ENCODE results near the gene GLUD1. TPM values are rescaled to one million over a fixed set of nuclear protein-coding genes. Genes with fewer than 3 reads are reported as not detected.
A peak's percentile ranks its signal among the peaks of the same experiment; 100 is the strongest.
"Not testable (repeated sequence)": the region's sequence is repeated elsewhere in the genome, so short reads cannot be mapped to it uniquely, and the experiment has no call there.

The GLUD1 gene
- total RNA-seq, 1 experiment from 2014 or later: 275 TPM

DNA sequence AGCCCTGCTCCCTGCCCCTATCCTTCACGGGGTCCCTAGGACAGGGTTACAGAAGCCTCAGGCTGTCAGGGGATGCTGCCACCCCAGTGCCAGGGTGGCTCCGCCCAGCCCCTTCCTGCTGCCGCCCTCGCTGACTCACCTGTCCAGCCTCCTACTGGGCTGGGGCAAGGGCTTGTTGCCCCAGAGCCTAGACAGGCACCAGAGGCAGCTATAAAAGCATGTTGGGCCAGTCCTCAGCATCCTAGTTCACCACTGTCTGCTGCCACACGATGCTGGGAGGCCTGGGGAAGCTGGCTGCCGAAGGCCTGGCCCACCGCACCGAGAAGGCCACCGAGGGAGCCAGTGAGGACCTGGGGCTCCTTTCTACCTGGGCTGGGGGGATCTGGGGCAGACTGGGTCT lies 74.6 kb downstream of the GLUD1 start, which contains the start of gene FAM25A:
FAM25A (plus strand) TSS at position 239 of the 400 bp plus-strand sequence; CDS start at position 270, 31 bp downstream.
- H3K27me3 Mint-ChIP-seq (ENCODE audit: insufficient read depth, unreplicated experiment); H3K9me3 Mint-ChIP-seq (ENCODE audit: unreplicated experiment); H3K36me3 Mint-ChIP-seq (ENCODE audit: insufficient read depth, unreplicated experiment); H3K4me3 Mint-ChIP-seq (ENCODE audit: unreplicated experiment); intact Hi-C loops (cut with micrococcal nuclease); BruUV-seq (replicated peaks); H3K4me1 Mint-ChIP-seq (ENCODE audit: insufficient read depth, unreplicated experiment); CTCF ChIA-PET; H3K27ac Mint-ChIP-seq (ENCODE audit: low read depth, unreplicated experiment): not testable (repeated sequence)
- peak; percentile 37 for DNase-seq (ENCODE audit: unreplicated experiment)
- POLR2A ChIA-PET: interaction anchor here (1.1 kb wide), 1 partner anchor 49 kb away, joined by 3 read pairs; no protein-coding TSS in a partner anchor

GRCh38 chr10:87019504-87019903 lies 75.1 kb downstream of the GLUD1 start:
- H3K4me3 Mint-ChIP-seq (ENCODE audit: unreplicated experiment); H3K4me1 Mint-ChIP-seq (ENCODE audit: insufficient read depth, unreplicated experiment); intact Hi-C loops (cut with micrococcal nuclease); H3K9me3 Mint-ChIP-seq (ENCODE audit: unreplicated experiment); DNase-seq (ENCODE audit: unreplicated experiment); BruUV-seq (replicated peaks); H3K27ac Mint-ChIP-seq (ENCODE audit: low read depth, unreplicated experiment); POLR2A ChIA-PET; H3K36me3 Mint-ChIP-seq (ENCODE audit: insufficient read depth, unreplicated experiment); CTCF ChIA-PET; H3K27me3 Mint-ChIP-seq (ENCODE audit: insufficient read depth, unreplicated experiment): not testable (repeated sequence)

DNA sequence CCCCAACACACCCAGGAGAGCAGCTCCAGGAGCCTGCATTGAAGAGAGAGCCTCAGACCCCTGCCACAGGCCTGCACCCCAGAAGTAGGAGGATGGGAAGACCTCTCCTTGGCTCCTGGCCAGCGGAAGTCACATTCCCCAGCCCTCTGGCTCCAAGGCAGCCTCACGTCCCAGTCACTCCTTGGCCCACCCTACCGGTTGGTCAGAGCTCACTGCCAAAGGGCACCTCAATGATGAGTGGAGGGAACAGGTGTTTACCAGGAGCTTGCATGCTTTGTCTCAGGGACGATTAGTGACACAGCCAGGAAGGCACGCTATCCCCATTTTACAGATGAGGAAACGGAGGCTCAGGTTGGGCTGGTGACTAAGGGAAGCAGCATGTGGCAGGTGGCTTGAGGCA lies 75.6 kb downstream of the GLUD1 start:
- H3K36me3 Mint-ChIP-seq (ENCODE audit: insufficient read depth, unreplicated experiment); BruUV-seq (replicated peaks); CTCF ChIA-PET; DNase-seq (ENCODE audit: unreplicated experiment); H3K9me3 Mint-ChIP-seq (ENCODE audit: unreplicated experiment); intact Hi-C loops (cut with micrococcal nuclease); H3K27me3 Mint-ChIP-seq (ENCODE audit: insufficient read depth, unreplicated experiment); H3K4me1 Mint-ChIP-seq (ENCODE audit: insufficient read depth, unreplicated experiment); H3K4me3 Mint-ChIP-seq (ENCODE audit: unreplicated experiment); H3K27ac Mint-ChIP-seq (ENCODE audit: low read depth, unreplicated experiment); POLR2A ChIA-PET: not testable (repeated sequence)

GRCh38 chr10:87018127-87018526 lies 76.5 kb downstream of the GLUD1 start:
- H3K36me3 Mint-ChIP-seq (ENCODE audit: insufficient read depth, unreplicated experiment); intact Hi-C loops (cut with micrococcal nuclease); H3K4me3 Mint-ChIP-seq (ENCODE audit: unreplicated experiment); H3K27me3 Mint-ChIP-seq (ENCODE audit: insufficient read depth, unreplicated experiment); CTCF ChIA-PET; BruUV-seq (replicated peaks); POLR2A ChIA-PET; H3K9me3 Mint-ChIP-seq (ENCODE audit: unreplicated experiment); DNase-seq (ENCODE audit: unreplicated experiment); H3K27ac Mint-ChIP-seq (ENCODE audit: low read depth, unreplicated experiment); H3K4me1 Mint-ChIP-seq (ENCODE audit: insufficient read depth, unreplicated experiment): not testable (repeated sequence)

DNA sequence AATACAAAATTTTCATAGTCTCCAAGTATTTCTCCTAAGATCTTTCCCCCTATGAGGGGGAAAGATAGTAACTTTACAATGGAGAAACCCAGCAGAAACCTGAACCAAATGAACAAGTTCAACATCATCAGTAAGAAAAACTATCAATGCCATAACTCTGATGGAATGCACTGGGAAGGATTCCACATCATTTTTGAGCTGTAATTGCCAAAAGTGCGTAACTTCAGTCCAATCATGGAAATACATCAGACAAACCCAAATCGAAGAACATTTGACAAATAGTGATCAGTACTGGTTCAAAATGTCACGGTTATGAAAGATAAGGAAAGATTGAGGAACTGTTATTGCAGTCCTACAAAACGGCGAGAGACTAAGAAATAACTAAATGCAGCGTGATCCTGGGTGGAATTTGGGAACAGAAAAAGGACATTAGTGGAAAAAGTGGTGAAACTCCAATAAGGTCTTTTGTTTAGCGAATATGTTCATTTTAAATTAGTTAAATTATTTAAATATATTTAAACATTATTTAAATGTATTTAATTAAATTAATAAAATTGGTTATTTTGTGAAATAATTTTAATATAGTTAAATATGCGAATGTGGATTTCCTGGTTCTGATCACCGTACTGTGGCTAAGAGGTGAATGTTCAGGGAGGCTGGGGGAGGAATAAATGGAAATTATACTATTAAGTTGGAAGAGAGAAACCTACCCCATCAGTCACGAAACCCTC lies 79.5 kb downstream of the GLUD1 start:
- H3K4me3 Mint-ChIP-seq (ENCODE audit: unreplicated experiment); POLR2A ChIA-PET; BruUV-seq (replicated peaks); H3K27me3 Mint-ChIP-seq (ENCODE audit: insufficient read depth, unreplicated experiment); DNase-seq (ENCODE audit: unreplicated experiment); intact Hi-C loops (cut with micrococcal nuclease); H3K27ac Mint-ChIP-seq (ENCODE audit: low read depth, unreplicated experiment); CTCF ChIA-PET; H3K9me3 Mint-ChIP-seq (ENCODE audit: unreplicated experiment); H3K4me1 Mint-ChIP-seq (ENCODE audit: insufficient read depth, unreplicated experiment): not testable (repeated sequence)
- peaks cover 12% of the 10 kb centered on the region for H3K36me3 Mint-ChIP-seq (ENCODE audit: insufficient read depth, unreplicated experiment)

GRCh38 chr10:87013528-87013927 lies 81.1 kb downstream of the GLUD1 start:
- H3K27ac Mint-ChIP-seq (ENCODE audit: low read depth, unreplicated experiment); POLR2A ChIA-PET; BruUV-seq (replicated peaks); H3K27me3 Mint-ChIP-seq (ENCODE audit: insufficient read depth, unreplicated experiment); H3K4me1 Mint-ChIP-seq (ENCODE audit: insufficient read depth, unreplicated experiment); H3K9me3 Mint-ChIP-seq (ENCODE audit: unreplicated experiment); CTCF ChIA-PET; DNase-seq (ENCODE audit: unreplicated experiment); intact Hi-C loops (cut with micrococcal nuclease); H3K4me3 Mint-ChIP-seq (ENCODE audit: unreplicated experiment): not testable (repeated sequence)
- peaks cover 12% of the 10 kb centered on the region for H3K36me3 Mint-ChIP-seq (ENCODE audit: insufficient read depth, unreplicated experiment)

DNA sequence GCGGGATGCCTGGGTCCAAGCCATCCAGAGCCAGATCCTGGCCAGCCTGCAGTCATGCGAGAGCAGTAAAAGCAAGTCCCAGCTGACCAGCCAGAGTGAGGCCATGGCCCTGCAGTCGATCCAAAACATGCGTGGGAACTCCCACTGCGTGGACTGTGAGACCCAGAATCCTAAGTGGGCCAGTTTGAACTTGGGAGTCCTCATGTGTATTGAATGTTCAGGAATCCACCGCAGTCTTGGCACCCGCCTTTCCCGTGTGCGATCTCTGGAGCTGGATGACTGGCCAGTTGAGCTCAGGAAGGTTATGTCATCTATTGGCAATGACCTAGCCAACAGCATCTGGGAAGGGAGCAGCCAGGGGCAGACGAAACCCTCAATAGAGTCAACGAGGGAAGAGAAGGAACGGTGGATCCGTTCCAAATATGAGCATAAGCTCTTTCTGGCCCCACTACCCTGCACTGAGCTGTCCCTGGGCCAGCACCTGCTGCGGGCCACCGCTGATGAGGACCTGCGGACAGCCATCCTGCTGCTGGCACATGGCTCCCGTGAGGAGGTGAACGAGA lies 85.4 kb downstream of the GLUD1 start:
- POLR2A ChIA-PET; BruUV-seq (replicated peaks); H3K4me1 Mint-ChIP-seq (ENCODE audit: insufficient read depth, unreplicated experiment): not testable (repeated sequence)

DNA sequence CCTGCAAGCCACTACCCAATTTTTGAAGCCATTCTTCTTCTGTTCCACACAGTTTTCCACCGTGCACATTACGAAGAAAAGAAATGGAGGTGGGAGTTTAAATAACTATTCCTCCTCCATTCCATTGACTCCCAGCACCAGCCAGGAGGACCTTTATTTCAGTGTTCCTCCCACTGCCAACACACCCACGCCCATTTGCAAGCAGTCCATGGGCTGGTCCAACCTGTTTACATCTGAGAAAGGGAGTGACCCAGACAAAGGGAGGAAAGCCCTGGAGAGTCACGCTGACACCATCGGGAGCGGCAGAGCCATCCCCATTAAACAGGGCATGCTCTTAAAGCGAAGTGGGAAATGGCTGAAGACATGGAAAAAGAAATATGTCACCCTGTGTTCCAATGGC lies 86.3 kb downstream of the GLUD1 start:
- H3K4me1 Mint-ChIP-seq (ENCODE audit: insufficient read depth, unreplicated experiment); BruUV-seq (replicated peaks); intact Hi-C loops (cut with micrococcal nuclease); CTCF ChIA-PET; H3K36me3 Mint-ChIP-seq (ENCODE audit: insufficient read depth, unreplicated experiment); H3K27me3 Mint-ChIP-seq (ENCODE audit: insufficient read depth, unreplicated experiment); DNase-seq (ENCODE audit: unreplicated experiment); H3K4me3 Mint-ChIP-seq (ENCODE audit: unreplicated experiment); H3K27ac Mint-ChIP-seq (ENCODE audit: low read depth, unreplicated experiment); H3K9me3 Mint-ChIP-seq (ENCODE audit: unreplicated experiment); POLR2A ChIA-PET: not testable (repeated sequence)

More for the DNA sequence above, 85.4 kb downstream of the GLUD1 start:
- CTCF ChIA-PET; DNase-seq (ENCODE audit: unreplicated experiment); H3K4me3 Mint-ChIP-seq (ENCODE audit: unreplicated experiment); H3K9me3 Mint-ChIP-seq (ENCODE audit: unreplicated experiment); H3K27me3 Mint-ChIP-seq (ENCODE audit: insufficient read depth, unreplicated experiment); intact Hi-C loops (cut with micrococcal nuclease); H3K36me3 Mint-ChIP-seq (ENCODE audit: insufficient read depth, unreplicated experiment); H3K27ac Mint-ChIP-seq (ENCODE audit: low read depth, unreplicated experiment): not testable (repeated sequence)

GRCh38 chr10:87007674-87008073 lies 87.0 kb downstream of the GLUD1 start:
- H3K36me3 Mint-ChIP-seq (ENCODE audit: insufficient read depth, unreplicated experiment); POLR2A ChIA-PET; H3K4me3 Mint-ChIP-seq (ENCODE audit: unreplicated experiment); H3K27ac Mint-ChIP-seq (ENCODE audit: low read depth, unreplicated experiment); CTCF ChIA-PET; intact Hi-C loops (cut with micrococcal nuclease); DNase-seq (ENCODE audit: unreplicated experiment); H3K9me3 Mint-ChIP-seq (ENCODE audit: unreplicated experiment); H3K27me3 Mint-ChIP-seq (ENCODE audit: insufficient read depth, unreplicated experiment); BruUV-seq (replicated peaks); H3K4me1 Mint-ChIP-seq (ENCODE audit: insufficient read depth, unreplicated experiment): not testable (repeated sequence)
